HG03097 (cell line): ENCODE results near the gene SYNJ2.

Experiments used
- ATAC-seq: cut with Tn5 transposase; IDR thresholded peaks from one replicate; pipeline ENCODE4 v1.9.1; 2021; ENCODE audit not compliant: unreplicated experiment, low FRiP score

The SYNJ2 gene

DNA sequence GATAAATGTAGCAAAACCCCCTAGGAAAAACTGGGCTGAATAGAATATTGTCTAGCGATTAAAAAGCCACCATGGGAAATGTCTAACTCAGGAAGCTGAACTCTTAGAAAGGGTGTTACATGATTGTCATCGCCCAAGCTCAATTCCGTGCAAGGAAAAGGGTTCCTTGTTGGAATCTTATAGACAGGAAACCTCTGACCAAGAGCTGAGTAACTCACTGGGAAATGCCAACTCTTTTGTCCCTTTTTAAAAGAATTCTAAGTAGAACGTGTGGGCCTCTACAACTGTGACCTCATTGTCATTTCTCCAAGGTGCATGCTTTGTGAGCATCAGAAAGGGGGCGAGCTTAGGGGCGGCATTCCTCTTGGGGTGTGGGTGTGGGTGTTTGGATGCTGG, 88.1 kb downstream of the SYNJ2 start:
- ATAC-seq, result no peak

DNA sequence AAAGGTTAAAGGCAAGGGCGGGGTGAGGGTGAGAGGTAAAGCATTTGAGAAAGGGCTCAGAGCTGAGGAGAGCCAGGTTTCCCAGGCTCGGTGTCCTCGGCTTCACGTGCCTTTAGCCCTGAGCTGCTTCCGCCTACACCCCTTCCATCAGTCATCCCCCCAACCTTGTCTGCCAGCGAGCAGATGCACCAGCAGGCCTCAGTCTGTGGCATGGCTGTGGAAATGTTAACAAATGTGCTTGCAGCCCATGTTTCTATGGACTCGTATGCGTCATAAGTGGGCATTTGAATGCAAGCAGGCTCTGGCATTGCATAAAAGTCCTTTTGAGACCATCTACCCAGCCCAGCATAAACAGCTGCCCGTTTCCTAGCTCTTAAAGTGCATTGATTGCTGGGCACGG, 88.8 kb downstream of the SYNJ2 start:
- no peak for ATAC-seq

DNA sequence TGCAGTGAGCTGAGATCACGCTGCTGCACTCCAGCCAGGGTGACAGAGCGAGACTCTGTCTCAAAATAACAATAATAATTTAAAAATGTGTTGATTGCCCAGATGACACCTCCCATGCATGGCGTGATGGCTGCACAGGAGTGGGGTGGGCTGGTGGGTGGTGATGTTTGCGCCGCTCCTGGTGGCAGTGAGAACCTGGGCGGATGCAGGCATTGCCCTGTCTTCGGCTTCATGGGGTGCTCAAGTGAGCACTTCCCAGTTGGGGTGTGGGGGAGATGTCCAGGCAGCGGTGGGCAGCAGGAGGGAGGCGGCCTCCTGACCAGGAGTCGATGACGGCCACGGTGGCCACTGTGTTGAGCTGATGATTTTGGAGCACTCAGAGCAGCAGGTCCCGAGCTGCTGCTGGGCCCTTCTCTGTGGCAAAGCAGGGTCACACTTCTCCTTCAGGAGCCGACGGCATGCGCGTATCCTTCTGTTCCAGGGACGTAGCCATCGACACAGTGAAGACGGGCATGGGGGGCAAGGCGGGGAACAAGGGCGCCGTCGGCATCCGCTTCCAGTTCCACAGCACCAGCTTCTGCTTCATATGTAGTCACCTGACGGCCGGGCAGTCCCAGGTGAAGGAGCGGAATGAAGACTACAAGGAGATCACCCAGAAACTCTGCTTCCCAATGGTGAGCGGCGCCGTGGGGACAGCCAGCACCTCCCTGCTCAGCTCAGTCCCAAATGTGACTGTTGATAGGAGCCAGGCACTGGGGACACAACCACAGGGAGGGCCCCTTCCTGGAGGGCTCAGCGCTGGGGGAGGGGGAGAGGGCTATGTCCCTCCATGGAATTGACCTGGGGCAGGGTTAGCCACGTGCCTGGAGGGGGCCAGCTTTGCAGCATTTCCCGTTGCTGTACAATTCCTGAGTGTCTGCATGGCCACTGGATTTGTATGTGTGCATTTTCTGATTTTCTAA, 89.7 kb downstream of the SYNJ2 start:
- no peak for ATAC-seq

DNA sequence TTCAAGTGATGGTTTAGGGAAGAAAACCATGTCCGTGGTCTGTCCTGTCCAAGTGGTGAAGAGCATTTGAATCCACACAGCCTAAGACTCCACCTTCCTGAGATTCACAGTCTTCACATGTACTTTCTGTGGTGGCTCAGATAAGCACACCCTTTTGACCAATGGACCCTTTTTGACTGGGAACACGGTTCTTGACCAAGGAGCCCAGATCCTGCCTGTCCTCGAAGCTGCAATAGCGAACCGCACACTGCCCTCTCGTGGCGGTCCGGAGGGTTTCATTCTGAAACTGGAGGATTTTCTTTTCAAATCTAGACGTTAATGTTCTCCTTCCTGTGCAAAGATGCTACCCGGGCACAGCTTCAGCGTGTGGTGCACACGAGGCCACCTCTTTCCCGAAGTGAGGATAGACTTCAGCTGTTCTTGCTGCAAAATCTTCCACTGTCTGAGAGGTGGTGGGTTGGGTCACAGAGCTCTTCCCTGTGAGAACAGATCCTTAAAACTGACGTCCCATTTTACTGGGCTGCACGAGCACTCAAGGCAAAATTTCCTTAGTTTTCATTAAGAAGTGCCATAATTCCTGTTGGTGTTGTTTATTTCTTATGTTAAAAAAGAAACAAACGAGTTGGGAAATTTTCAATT, 90.5 kb downstream of the SYNJ2 start:
- ATAC-seq, result no peak

DNA sequence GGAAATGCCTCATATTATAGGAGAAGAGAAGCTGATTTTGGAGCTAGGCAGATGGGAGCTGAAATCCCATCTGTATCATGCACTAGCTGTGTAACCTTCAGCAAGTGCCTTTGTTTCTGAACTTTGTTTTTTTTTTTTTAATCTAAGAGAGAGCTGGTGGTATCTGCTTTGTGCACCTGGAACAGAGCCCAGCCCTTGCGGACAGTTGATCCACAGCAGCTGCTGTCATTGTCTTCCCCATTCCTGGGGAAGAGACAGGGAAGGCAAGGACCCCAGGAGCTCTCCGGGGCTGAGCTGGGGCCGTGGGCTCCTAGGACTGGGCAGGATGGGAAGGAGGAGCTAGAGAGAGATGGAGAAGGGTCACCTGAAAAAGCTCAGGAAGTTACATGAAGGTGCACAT, 92.1 kb downstream of the SYNJ2 start:
- ATAC-seq, result no peak

DNA sequence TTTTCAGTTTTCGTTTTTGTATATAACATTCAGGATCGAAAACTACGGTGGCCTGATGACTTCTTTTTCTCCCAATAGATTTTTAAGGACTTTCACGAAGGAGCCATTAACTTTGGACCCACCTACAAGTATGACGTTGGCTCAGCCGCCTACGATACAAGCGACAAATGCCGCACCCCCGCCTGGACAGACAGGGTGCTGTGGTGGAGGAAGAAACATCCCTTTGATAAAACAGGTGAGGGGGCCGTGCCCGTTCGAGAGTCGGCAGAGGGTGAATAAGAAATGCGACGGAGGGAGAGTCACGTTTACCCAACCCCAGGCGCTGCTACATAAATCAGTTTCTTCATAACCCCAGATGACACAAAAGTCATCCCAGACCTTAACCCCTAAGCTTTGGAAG, 94.9 kb downstream of the SYNJ2 start:
- ATAC-seq, result no peak

DNA sequence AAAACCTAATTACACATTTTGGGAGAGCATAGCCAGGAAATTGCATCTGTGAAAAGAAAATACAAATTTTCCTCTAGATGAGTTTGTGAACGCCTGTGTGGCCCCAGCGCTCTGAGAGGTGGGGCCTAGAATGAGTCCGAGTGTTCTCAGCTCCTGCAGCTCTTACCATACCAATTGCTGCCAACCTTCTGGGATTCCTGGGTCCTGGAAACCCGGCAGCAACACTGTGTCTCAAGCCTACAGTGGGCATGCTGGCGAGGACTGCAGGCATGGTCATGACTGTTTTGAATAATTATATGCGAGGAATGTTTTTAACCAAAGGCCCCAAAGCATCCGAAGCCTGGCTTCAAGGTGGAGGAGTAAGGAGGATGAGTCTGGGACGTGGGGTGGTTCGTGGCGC, 96.0 kb downstream of the SYNJ2 start:
- no peak for ATAC-seq

DNA sequence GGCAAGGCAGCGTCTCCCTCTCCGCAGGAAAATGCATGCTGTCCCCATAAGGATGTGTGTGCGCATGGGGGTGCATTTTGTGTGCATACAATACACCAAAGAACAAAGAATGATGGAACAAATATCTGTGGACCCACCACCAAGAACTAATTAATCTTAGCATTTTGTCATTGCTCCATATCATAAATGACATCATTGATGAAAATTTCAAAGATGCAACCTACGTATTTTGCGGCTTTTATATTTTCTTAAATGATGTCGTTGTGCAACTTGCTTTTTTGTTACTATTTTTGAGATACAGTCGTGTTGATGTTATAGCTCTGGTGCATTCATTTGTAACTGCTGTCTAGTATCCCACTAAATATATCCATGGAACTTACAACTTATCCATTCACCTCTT, 96.7 kb downstream of the SYNJ2 start:
- no peak for ATAC-seq

DNA sequence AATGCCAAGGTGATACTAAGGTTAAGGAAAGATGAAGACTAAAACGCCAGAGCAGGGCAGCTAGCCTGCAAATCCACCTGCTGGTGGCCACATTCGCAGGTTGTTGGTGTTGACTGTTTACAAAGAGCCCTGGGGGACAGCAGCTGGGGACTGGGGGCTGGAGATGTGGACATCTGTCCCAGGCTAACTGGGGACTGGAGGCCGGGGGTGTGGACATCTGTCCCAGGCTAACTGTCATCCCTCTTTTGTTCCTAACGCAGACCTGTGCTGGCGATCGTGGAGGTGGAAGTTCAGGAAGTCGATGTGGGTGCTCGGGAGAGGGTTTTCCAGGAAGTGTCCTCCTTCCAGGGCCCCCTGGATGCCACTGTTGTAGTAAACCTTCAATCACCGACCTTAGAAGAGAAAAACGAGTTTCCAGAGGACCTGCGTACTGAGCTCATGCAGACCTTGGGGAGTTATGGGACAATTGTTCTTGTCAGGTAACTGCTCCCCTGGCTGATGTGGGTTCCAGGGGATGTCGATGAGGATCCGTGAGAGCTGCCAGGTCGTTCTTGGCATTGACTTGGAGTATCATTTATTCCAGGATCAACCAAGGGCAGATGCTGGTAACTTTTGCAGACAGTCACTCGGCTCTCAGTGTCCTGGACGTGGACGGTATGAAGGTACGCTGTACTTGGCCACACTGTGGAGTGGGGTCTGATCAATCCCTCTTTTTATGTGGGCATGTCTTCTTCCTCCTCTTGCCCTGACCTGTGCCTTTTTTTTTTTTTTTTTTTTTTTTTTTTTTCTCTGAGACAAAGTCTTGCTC, 99.4 kb downstream of the SYNJ2 start:
- ATAC-seq, result no peak

DNA sequence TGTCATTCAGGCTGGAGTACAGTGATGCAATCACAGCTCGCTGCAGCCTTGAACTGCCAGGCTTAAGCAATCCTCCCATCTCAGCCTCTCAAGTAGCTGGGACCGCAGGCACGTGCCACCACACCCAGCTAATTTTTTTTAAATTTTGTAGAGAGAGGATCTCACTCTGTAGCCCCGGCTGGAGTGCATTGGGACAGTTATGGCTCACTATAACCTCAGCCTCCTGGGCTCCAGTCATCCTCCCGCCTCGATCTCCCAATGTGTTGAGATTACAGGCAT, 99.9 kb downstream of the SYNJ2 start:
- no peak for ATAC-seq

DNA sequence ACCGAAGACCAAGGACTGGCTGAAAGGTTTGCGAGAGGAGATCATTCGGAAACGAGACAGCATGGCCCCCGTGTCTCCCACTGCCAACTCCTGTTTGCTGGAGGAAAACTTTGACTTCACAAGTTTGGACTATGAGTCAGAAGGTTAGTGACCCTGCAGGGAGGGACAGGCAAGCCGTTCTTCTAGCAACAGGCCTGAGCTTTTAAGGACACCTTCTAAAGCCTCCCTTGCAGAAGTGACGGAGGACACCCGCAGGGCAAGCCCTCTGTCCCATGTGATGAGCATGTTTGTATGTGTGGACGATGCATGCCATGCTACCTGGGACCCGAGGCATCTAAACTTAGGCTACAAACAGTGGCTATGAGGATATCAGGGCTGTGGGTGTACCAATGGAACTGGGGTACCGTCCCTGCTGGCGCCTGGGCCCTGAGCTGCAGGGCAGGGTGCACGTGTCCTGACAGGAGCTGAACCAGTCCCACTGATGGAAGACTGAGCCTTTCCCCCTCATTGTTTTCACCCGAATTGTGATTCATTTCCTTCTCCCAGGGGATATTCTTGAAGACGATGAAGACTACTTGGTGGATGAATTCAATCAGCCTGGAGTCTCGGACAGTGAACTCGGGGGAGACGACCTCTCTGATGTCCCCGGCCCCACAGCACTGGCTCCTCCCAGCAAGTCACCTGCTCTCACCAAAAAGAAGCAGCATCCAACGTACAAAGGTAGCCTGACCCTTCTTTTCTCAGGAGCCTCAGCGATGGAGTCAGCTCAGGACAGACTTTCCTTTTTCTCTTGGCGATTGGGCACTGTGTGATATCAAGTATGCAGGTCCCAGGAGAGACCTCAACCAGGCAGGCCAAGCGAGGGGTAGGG, 102.0 kb downstream of the SYNJ2 start:
- ATAC-seq, result no peak

DNA sequence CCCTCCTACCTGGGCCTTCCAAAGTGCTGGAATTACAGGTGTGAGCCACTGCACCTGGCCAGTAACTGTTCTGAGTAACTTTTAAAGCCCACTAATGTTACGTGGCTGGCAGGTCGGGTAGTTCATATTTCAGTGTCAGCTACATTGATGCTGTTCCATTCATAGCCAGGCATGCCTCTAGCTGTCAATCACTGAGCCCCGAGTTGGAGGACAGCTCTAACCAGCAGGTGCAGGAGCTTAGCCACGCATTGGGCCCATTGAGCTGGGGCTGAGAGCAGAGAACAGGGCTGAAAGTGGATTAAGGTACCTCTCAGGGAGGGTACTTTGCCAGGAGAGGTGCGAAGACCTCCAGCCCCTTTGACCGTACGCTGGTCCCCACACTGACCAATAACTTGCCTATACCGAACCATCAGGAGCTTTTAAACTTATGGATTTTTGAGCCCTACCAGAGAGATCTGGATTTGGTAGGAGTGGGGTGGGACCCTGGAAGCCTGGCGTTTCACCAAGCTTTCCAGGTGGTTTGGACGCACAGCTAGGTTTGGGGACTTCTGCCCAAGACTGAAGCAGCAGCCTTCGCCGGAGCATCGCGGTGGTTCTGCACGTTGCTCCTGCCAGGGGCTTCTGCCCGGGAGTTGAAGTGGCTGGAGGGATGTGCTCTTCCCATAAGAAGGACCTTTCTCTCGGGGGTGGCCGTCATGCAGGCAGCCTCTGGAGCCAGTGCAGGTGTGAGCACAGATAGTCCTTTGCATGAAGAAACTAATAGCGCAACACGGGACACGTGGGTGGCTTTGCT, 103.8 kb downstream of the SYNJ2 start:
- ATAC-seq, result no peak

DNA sequence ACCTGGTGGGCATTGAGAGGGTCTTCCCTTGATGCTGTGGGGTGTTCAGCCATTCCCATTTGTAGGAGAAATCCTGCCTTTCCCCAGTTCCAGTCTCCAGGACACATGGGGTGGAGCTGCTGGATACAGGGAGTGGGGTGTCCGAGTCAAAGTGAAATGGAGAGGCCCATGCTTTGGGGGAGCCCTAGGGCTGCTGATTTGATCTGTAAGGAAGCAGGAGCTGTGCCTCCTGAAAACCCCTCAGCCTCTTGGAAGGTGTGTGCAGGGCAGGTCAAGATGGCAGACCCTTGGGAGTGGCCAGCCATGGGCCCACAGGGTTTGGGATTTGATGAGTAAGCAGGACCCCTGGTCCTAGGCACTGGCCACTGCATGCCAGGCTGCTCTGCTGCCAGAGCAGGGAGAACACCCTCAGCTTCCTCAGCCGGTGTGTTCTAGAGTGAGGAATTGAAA, 104.4 kb downstream of the SYNJ2 start:
- no peak for ATAC-seq

DNA sequence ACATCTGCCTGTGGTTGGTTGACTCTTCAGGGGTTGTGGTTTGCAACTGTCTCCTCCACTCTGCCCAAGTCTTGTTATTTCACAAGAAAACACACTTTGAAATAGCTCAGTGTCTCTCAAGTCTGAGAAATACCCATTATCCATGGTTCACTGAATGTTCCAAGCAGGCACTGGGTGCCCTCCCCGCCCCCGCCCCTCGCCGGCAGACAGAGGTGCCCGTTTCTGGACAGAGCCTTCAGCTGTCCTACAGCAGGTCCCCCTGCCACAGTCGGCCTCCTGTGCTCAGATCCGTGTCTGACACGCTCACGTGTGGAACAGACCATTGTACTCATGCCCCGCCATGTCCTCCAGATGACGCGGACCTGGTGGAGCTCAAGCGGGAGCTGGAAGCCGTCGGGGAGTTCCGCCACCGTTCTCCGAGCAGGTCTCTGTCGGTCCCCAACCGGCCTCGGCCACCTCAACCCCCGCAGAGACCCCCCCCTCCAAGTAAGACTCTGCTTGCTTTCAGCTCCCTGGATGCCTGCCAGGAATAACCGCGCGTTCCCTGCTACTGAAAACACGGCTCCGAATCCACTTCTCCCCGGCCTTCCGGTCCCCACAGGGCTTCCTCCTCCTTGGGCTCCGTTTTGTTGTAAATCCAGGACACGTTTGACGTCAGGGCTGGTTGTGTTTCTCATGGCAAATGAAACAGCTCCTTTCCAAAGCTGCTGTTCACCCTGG, 105.0 kb downstream of the SYNJ2 start:
- no peak for ATAC-seq

DNA sequence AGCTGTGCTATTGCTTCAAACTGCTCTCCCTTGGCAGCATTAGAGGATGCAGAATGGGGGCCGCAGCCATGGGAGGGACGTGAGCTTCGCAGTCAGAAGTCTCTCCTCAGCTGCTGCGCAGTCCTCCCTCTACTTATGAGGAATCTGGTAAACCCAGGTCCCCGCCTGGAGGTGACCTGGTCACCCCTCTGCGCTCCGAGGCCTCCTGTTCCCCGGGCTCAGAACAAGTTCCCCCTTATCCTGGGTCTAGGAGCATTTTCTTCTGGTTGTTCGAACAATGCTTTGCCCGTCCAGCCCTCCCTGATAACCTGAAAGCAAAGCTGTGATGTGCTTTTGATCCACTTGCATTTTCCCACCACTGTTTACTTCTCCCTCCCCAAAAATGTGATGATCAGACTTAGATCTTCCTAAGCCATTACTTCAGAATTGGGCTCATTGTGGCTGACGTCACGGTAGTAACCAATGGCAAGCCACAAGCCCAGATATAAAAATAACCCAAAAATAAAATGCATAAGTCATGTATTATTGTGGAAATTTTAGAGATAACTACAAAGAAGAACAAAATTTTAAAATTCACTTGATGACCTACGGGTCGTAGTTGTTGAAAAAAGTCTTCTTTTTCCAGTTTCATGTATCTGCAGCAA, 105.7 kb downstream of the SYNJ2 start:
- no peak for ATAC-seq

DNA sequence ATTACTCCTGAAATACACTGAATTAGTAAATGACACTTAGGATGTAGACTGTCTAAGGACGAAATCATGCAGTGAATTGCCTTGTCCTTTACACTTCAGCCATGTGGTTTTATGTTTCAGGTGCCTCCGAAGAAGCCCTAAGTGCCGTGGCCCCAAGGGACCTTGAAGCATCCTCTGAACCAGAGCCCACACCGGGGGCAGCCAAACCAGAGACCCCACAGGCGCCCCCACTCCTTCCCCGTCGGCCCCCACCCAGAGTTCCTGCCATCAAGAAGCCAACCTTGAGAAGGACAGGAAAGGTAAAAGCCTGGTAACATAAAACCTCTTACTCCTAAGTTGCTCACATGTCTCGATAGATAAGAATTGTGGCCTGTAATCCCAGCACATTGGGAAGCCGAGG, 111.1 kb downstream of the SYNJ2 start:
- no peak for ATAC-seq

DNA sequence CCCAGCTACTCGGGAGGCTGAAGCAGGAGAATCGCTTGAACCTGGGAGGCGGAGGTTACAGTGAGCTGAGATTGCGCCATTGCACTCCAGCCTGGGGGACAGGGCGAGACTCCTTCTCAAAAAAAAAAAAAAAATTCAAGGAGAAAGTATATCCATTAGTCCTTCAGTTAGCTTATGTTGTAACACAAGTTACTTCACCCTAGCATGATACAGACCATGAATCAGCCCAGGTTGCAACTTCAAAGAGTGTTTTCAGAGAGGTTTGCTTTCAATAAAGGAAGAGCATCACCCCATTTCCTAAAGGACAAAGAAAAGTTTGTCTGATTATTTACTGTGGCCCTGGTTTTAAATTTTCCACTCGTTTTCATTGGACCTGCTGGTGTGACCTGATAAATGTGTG, 113.4 kb downstream of the SYNJ2 start:
- no peak for ATAC-seq

DNA sequence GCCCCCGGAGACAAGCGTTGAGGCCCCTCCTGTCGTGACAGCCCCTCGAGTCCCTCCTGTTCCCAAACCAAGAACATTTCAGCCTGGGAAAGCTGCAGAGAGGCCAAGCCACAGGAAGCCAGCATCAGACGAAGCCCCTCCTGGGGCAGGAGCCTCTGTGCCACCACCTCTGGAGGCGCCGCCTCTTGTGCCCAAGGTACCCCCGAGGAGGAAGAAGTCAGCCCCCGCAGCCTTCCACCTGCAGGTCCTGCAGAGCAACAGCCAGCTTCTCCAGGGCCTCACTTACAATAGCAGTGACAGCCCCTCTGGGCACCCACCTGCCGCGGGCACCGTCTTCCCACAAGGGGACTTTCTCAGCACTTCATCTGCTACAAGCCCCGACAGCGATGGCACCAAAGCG, 114.0 kb downstream of the SYNJ2 start:
- ATAC-seq, result no peak

DNA sequence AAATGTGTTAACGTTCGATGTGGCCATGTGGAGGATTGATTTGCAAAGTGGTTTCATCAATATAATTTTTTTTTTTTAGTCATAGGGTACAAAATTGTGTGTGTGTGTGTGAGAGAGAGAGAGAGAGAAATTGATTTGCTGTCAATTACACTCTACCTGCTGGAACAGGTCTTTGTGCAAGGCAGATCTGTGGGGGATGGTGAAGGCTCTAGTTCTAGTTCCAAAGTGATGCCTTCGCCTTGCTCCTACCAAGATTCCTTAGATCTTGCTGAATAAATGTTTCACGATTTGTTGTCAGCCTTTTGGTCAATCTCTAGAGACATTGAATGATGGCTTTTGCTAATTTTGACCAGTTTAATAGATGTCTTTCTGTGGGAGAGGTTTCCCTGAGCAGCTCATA, 121.6 kb downstream of the SYNJ2 start:
- ATAC-seq, result no peak
